Retinal pigment epithelial cell (primary cell): ENCODE data around the gene GDPD2.
A peak's percentile ranks its signal among the peaks of the same experiment; 100 is the strongest.

Experiments used
- DNase-seq: peaks from one replicate; pipeline ENCODE4 v3.0.0-alpha.2; 2010; ENCODE audit warnings: low read depth
- H3K4me3 ChIP-seq: 2 replicates; pipeline ENCODE4 v1.5.1; 2011; ENCODE audit warnings: mild to moderate bottlenecking, low read length, control low read depth, moderate library complexity
- CTCF ChIP-seq: conservative IDR thresholded peaks from 2 replicates; pipeline ENCODE4 v1.5.1; 2011; ENCODE audit warnings: low read depth, low read length, control low read depth, inconsistent platforms

GDPD2 gene

GRCh38 chrX:70476166-70476933 is 53.2 kb downstream of the GDPD2 start:
- DNase-seq, result no peak
- TF ChIP-seq CTCF, result no peak
- no peak overlapping the region for H3K4me3 ChIP-seq

- DNase-seq, result no peak
- H3K4me3 ChIP-seq, result peak overlapping the region; percentile 6
- no peak for TF ChIP-seq CTCF
Measured at GRCh38 chrX:70476934-70477733, 54.0 kb downstream of the GDPD2 start.

- no peak for TF ChIP-seq CTCF
- H3K4me3 ChIP-seq, result no peak overlapping the region
- no peak for DNase-seq
Measured at GRCh38 chrX:70477734-70478075, 54.6 kb downstream of the GDPD2 start.

GRCh38 chrX:70478526-70479245 is 55.6 kb downstream of the GDPD2 start:
- DNase-seq, result no peak
- no peak for TF ChIP-seq CTCF
- no peak overlapping the region for H3K4me3 ChIP-seq

GRCh38 chrX:70479247-70479921 is 56.3 kb downstream of the GDPD2 start:
- DNase-seq, result no peak
- no peak overlapping the region for H3K4me3 ChIP-seq
- no peak for TF ChIP-seq CTCF

- no peak for DNase-seq
Measured at GRCh38 chrX:70479922-70480659, 57.0 kb downstream of the GDPD2 start.

More at GRCh38 chrX:70479922-70480659, 57.0 kb downstream of the GDPD2 start:
- no peak for TF ChIP-seq CTCF
- no peak overlapping the region for H3K4me3 ChIP-seq
